Measurements from ENCODE around the gene GGNBP2. TPM values are rescaled to one million over a fixed set of nuclear protein-coding genes. Genes with fewer than 3 reads are reported as not detected.

The GGNBP2 gene
- total RNA-seq, 2 donors from 2014 or later: 57.3 to 69.8 TPM

DNA sequence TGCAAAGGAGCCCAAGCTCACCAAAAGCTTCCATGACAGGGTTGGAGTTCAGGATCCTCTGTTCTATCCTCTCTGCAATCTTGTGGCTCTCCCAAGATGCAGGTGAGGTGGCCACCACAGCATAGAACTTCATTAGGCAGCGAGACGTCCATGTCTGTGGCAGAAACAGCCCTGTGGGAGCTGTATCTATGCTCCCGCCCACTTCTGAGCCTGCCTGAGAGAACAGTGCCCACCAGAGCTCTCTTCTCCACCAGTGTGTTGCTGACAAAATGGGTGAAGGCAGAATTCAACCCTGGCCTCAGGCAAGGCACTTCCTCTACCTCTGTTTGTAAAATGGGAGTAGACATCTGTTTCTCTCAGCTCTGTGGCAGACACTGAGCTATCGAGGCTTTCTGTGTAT, 28.9 kb upstream of the GGNBP2 start:
- TF ChIP-seq, protein P1, sequence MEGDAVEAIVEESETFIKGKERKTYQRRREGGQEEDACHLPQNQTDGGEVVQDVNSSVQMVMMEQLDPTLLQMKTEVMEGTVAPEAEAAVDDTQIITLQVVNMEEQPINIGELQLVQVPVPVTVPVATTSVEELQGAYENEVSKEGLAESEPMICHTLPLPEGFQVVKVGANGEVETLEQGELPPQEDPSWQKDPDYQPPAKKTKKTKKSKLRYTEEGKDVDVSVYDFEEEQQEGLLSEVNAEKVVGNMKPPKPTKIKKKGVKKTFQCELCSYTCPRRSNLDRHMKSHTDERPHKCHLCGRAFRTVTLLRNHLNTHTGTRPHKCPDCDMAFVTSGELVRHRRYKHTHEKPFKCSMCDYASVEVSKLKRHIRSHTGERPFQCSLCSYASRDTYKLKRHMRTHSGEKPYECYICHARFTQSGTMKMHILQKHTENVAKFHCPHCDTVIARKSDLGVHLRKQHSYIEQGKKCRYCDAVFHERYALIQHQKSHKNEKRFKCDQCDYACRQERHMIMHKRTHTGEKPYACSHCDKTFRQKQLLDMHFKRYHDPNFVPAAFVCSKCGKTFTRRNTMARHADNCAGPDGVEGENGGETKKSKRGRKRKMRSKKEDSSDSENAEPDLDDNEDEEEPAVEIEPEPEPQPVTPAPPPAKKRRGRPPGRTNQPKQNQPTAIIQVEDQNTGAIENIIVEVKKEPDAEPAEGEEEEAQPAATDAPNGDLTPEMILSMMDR (IDR thresholded peaks at IDR 0.05): no peak
- Histone ChIP-seq H3K9me3 (no peaks in the 10 kb centered on the region), H3K4me1 (ENCODE audit: control insufficient read depth in 1 of 2, low read depth in 2 of 2) (no peaks in the 10 kb centered on the region), H3K27me3 (replicated peaks; ENCODE audit: insufficient read depth) (no peaks in the 10 kb centered on the region), H3K4me3 (no peak overlapping the region), H3K27ac (no peak overlapping the region), H3K36me3 (peaks cover 6% of the 10 kb centered on the region)
- ATAC-seq (ENCODE audit: insufficient number of reproducible peaks, low FRiP score, low read depth): no peak
- DNase-seq (ENCODE audit: low spot score): no peak

DNA sequence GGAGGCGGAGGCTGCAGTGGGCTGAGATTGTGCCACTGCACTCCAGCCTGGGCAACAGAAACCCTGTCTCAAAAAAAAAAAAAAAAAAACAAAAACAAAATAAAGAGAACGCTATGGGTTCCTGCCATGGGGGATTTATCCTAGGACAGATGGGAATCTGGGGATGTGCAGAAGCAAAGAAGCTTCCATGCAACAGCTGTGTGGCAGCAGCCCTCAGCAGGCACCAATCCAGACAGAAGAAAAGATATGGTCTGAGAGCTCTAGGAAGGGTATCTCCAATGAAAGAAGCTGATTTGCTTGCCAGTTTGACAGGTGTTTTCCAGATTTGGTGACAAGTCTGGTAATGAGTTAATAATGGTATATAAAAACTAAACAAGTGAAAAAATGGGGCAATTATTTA, 21.6 kb upstream of the GGNBP2 start:
- TF ChIP-seq, protein P1 (IDR thresholded peaks at IDR 0.05): no peak
- Histone ChIP-seq H3K27me3 (replicated peaks; ENCODE audit: insufficient read depth) (no peaks in the 10 kb centered on the region), H3K4me1 (ENCODE audit: control insufficient read depth in 1 of 2, low read depth in 2 of 2) (no peaks in the 10 kb centered on the region), H3K36me3 (peaks cover 24% of the 10 kb centered on the region), H3K27ac (no peak overlapping the region), H3K9me3 (no peaks in the 10 kb centered on the region), H3K4me3 (no peak overlapping the region)
- no peak for ATAC-seq (ENCODE audit: insufficient number of reproducible peaks, low FRiP score, low read depth)
- DNase-seq (ENCODE audit: low spot score): no peak

DNA sequence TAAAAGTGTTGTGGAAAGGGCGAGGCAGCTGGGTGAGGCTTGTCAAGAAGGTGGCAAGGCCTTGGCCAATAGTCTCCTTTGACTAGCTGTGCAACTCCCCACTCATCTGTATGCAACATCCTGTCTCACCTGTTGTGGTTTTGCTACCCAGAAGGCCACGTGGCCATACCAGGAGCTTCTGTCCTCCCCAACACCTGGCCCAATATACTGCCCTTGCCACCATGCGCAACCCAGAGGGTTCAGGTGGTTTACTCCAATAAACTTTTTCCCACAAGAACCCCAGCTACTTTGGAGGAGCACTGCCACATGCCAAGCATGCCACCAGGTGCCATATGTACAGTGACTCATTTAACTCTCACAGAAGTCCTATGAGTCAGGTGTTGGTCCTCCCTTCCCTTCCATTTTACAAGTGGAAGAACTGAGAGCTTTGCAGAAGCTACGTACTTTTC, 20.3 kb upstream of the GGNBP2 start:
- TF ChIP-seq, protein P1 (IDR thresholded peaks at IDR 0.05): no peak
- no peaks in the 10 kb centered on the region for H3K27me3 ChIP-seq (replicated peaks; ENCODE audit: insufficient read depth)
- H3K9me3 ChIP-seq: no peaks in the 10 kb centered on the region
- H3K4me3 ChIP-seq: no peak overlapping the region
- peaks cover 29% of the 10 kb centered on the region for H3K36me3 ChIP-seq
- no peak overlapping the region for H3K27ac ChIP-seq
- ATAC-seq (ENCODE audit: insufficient number of reproducible peaks, low FRiP score, low read depth) (no peak), DNase-seq (ENCODE audit: low spot score) (no peak)
- H3K4me1 ChIP-seq (ENCODE audit: control insufficient read depth in 1 of 2, low read depth in 2 of 2): no peaks in the 10 kb centered on the region

DNA sequence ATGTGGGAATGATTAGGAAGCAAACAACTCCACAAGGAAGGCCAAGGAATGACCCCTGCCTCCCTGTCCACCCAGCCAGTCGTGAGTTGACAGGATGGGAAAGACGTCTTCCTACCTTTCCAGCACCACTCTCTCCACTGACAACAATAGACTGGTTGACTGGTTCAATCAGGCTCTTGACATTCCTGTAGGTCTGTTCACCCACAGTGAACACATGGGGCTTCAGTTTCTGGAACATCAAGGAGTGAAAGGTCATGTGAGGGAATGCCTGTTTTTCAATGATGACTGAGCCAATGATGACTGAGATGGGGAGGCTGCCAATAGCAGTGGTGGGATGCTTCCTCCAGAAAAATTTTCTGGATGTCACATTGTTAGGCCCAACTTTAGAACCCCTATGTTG, 19.6 kb upstream of the GGNBP2 start:
- Histone ChIP-seq H3K4me1 (ENCODE audit: control insufficient read depth in 1 of 2, low read depth in 2 of 2) (no peaks in the 10 kb centered on the region), H3K27ac (no peak overlapping the region), H3K27me3 (replicated peaks; ENCODE audit: insufficient read depth) (no peaks in the 10 kb centered on the region), H3K9me3 (no peaks in the 10 kb centered on the region), H3K4me3 (no peak overlapping the region), H3K36me3 (peaks cover 29% of the 10 kb centered on the region)
- ATAC-seq (ENCODE audit: insufficient number of reproducible peaks, low FRiP score, low read depth) (no peak), DNase-seq (ENCODE audit: low spot score) (no peak)
- TF ChIP-seq, protein P1 (IDR thresholded peaks at IDR 0.05): no peak

DNA sequence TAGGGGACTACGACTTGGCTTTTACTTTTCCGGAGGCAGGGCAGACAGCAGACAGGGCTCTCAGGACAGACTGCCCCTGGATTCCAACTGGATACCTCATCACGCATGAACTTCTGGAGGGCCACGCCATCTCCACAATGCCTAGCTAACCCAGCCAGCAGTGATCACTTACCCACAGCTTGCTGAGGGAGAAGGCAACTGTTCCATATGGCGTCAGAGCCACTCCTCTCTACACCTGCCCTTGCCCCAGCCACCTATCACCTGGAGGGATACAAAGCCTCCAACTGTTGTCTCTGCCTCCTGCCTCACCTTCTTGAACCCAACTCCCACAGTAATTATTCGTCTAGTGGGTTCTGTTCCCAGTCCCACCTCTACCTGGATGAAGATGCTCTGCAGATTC, 18.8 kb upstream of the GGNBP2 start:
- DNase-seq (ENCODE audit: low spot score): no peak
- ATAC-seq (ENCODE audit: insufficient number of reproducible peaks, low FRiP score, low read depth): no peak
- H3K27me3 ChIP-seq (replicated peaks; ENCODE audit: insufficient read depth): no peaks in the 10 kb centered on the region
- H3K36me3 ChIP-seq: peaks cover 26% of the 10 kb centered on the region
- no peak overlapping the region for H3K4me3 ChIP-seq
- H3K27ac ChIP-seq: no peak overlapping the region
- H3K4me1 ChIP-seq (ENCODE audit: control insufficient read depth in 1 of 2, low read depth in 2 of 2): no peaks in the 10 kb centered on the region
- TF ChIP-seq, protein P1 (IDR thresholded peaks at IDR 0.05): no peak
- H3K9me3 ChIP-seq: no peaks in the 10 kb centered on the region

All from thoracic aorta (tissue), 2 donors.